Kidney epithelial cell (primary cell): ENCODE measurements around the gene KRT1. TPM values are rescaled to one million over a fixed set of nuclear protein-coding genes. Genes with fewer than 3 reads are reported as not detected.

Experiments
- DNase-seq: peaks from one replicate; pipeline ENCODE4 v3.0.0-alpha.2; 2010; ENCODE audit warnings: low read depth
- H3K27me3 ChIP-seq: 2 replicates; pipeline ENCODE4 v1.6.0; 2011; ENCODE audit warnings: low read length; ENCODE audit not compliant: control insufficient read depth, insufficient read depth
- H3K36me3 ChIP-seq: 2 replicates; pipeline ENCODE4 v1.5.1; 2011; ENCODE audit warnings: low read length; ENCODE audit not compliant: control insufficient read depth, insufficient read depth
- H3K4me3 ChIP-seq: 2 replicates; pipeline ENCODE4 v1.5.1; 2011; ENCODE audit warnings: low read depth, mild to moderate bottlenecking, control low read depth, low read length
- CTCF ChIP-seq: IDR thresholded peaks from 2 replicates; pipeline ENCODE4 v1.5.1; 2011; ENCODE audit warnings: mild to moderate bottlenecking, moderate library complexity, low read length, control low read depth, inconsistent platforms; ENCODE audit not compliant: insufficient read depth, poor library complexity, severe bottlenecking
- total RNA-seq: library from RNA; depleted of rRNA; stranded (reverse); fragments of >200 nt; gene quantifications from 2 replicates; pipeline ENCODE4 v1.2.3, GENCODE V29; 2015

KRT1 gene
- total RNA-seq, 1 donor from 2014 or later = not detected

DNA sequence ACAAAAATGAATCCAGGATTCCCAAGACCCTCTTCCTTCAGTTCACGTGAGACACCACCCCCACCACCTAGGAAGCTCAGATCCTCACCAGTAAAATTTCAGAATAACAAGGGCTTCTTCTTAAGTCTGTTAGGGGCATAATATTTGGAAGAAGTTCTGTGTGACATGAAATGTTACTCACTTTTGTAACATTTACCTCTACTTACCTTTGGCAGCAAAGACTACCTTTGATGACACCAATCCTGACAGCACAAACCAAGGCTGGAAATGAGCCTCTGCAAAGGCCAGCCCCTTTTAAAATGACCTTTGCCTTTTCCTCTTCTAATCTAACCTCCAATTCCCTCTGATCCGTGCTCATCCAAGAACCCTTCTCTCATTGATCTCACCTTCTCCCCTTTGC, 42.5 kb upstream of the KRT1 start:
- peaks cover under 1% of the 10 kb centered on the region for H3K27me3 ChIP-seq
- TF ChIP-seq CTCF = no peak
- H3K4me3 ChIP-seq = no peak overlapping the region
- DNase-seq = no peak
- no peaks in the 10 kb centered on the region for H3K36me3 ChIP-seq

DNA sequence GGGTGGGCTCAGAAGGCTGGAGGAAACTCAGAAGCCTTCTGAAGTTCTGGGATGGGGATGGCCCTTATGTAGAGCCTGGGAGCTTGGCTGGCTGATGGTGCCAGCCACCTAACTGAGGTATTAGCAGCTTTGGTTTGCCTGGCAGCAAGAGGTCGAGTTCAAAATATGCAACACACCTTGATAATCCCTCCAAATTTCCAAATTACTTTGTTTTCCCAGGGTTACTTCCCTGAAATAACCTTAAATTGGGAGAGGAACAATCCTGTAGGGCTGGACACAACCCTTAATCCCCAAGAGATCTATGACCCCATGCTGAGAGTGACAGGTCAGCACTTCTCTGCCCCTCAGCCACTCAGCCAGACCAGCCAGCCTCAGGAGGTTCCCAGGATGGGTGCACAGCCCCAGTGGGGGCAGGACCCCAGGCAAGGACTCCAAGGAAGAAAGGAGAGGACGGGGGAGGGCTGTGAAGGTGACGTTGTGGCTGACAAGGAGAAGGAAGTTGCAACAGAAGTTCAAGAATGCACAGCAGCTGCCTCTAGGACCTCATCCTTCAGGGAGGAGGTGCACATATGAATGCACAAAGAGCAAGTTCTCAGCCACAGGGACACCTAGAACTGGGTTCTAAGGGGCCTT, 41.7 kb upstream of the KRT1 start:
- no peak for DNase-seq
- TF ChIP-seq CTCF = no peak
- Histone ChIP-seq H3K36me3 (no peaks in the 10 kb centered on the region), H3K27me3 (peaks cover 3% of the 10 kb centered on the region), H3K4me3 (no peak overlapping the region)

GRCh38 chr12:52720365-52720886, 40.2 kb upstream of the KRT1 start:
- Histone ChIP-seq H3K36me3 (no peaks in the 10 kb centered on the region), H3K4me3 (no peak overlapping the region), H3K27me3 (peaks cover 9% of the 10 kb centered on the region)
- TF ChIP-seq CTCF = no peak
- no peak for DNase-seq

DNA sequence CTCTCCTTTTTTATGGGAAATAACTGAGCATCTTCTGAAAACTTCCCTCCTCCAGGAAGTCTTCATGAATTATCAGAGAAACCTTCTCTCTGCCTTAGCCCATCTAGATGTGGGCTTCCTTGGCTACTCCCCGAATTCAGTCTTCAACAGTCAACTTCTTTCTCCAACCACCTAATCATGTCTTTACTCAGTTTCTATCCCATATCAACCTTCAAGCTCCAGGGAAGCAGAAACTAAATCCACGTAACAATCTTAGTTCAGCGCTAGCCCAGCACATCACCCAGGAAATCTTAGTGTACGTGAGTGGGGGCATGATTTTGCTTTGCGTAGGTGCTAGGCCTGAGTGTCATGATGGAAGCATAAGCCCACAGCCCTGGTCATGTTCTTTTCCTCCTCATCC, 35.9 kb upstream of the KRT1 start:
- Histone ChIP-seq H3K36me3 (no peaks in the 10 kb centered on the region), H3K27me3 (peaks cover 36% of the 10 kb centered on the region), H3K4me3 (no peak overlapping the region)
- TF ChIP-seq CTCF = no peak
- no peak for DNase-seq

- DNase-seq = no peak
- TF ChIP-seq CTCF = peak; percentile 26
- H3K4me3 ChIP-seq = no peak overlapping the region
- no peaks in the 10 kb centered on the region for H3K36me3 ChIP-seq
- H3K27me3 ChIP-seq = peaks cover 36% of the 10 kb centered on the region
Measured at GRCh38 chr12:52715416-52715815, 35.2 kb upstream of the KRT1 start.

GRCh38 chr12:52714887-52715281, 34.7 kb upstream of the KRT1 start:
- no peak for DNase-seq
- no peaks in the 10 kb centered on the region for H3K36me3 ChIP-seq
- H3K27me3 ChIP-seq = peaks cover 38% of the 10 kb centered on the region
- no peak overlapping the region for H3K4me3 ChIP-seq
- TF ChIP-seq CTCF = no peak
